HFF-Myc (cell line): Measurements from ENCODE around the gene UNC13B.

Experiments
- DNase-seq: peaks from one replicate; pipeline ENCODE4 v3.0.0-alpha.2; 2011; ENCODE audit warnings: low read depth; ENCODE audit errors: extremely low read depth
- H3K4me3 ChIP-seq: replicated peaks from 2 replicates; pipeline ENCODE4 v1.5.1; 2011; ENCODE audit warnings: low read depth, mild to moderate bottlenecking, control low read depth, low read length
- CTCF ChIP-seq: IDR thresholded peaks from 2 replicates; pipeline ENCODE4 v1.5.1; 2012; ENCODE audit warnings: mild to moderate bottlenecking, low read depth, low read length, control low read depth; ENCODE audit errors: missing control alignments

Gene UNC13B

GRCh38 chr9:35186524-35186923 is 24.7 kb downstream of the UNC13B start:
- DNase-seq, result no peak

GRCh38 chr9:35190203-35190602 is 28.4 kb downstream of the UNC13B start:
- DNase-seq, result no peak
- no peak for TF ChIP-seq CTCF
- H3K4me3 ChIP-seq, result no peak overlapping the region

More at GRCh38 chr9:35186524-35186923, 24.7 kb downstream of the UNC13B start:
- no peak for TF ChIP-seq CTCF
- no peak overlapping the region for H3K4me3 ChIP-seq

GRCh38 chr9:35191105-35191504 is 29.3 kb downstream of the UNC13B start:
- H3K4me3 ChIP-seq, result no peak overlapping the region
- no peak for DNase-seq
- TF ChIP-seq CTCF, result no peak

- no peak for TF ChIP-seq CTCF
- DNase-seq, result no peak
- no peak overlapping the region for H3K4me3 ChIP-seq
These were observed 32.0 kb downstream of the UNC13B start for GRCh38 chr9:35193762-35194161.

GRCh38 chr9:35195683-35196082 is 33.9 kb downstream of the UNC13B start:
- H3K4me3 ChIP-seq, result no peak overlapping the region
- no peak for TF ChIP-seq CTCF
- DNase-seq, result no peak

- TF ChIP-seq CTCF, result no peak
- no peak for DNase-seq
- H3K4me3 ChIP-seq, result no peak overlapping the region
These were observed 36.4 kb downstream of the UNC13B start for GRCh38 chr9:35198191-35198590.

- H3K4me3 ChIP-seq, result no peak overlapping the region
- no peak for DNase-seq
- TF ChIP-seq CTCF, result no peak
These were observed 41.7 kb downstream of the UNC13B start for GRCh38 chr9:35203528-35203927.
